Islet precursor cell (in vitro differentiated cells): ENCODE results near the gene PARVA.
A peak's percentile ranks its signal among the peaks of the same experiment; 100 is the strongest.

Source experiments
- DNase-seq: peaks from one replicate; pipeline ENCODE4 v3.0.0-alpha.2; 2018

PARVA gene

GRCh38 chr11:12460466-12460865 lies 83.1 kb downstream of the PARVA start:
- no peak for DNase-seq

- DNase-seq: no peak
These were observed 84.1 kb downstream of the PARVA start for GRCh38 chr11:12461516-12461915.

- no peak for DNase-seq
These were observed 86.9 kb downstream of the PARVA start for GRCh38 chr11:12464303-12464702.

GRCh38 chr11:12465332-12465731 lies 88.0 kb downstream of the PARVA start:
- DNase-seq: no peak

- DNase-seq: no peak
These were observed 90.2 kb downstream of the PARVA start for GRCh38 chr11:12467610-12468009.

- no peak for DNase-seq
These were observed 92.1 kb downstream of the PARVA start for GRCh38 chr11:12469451-12469850.

GRCh38 chr11:12470236-12470635 lies 92.9 kb downstream of the PARVA start:
- DNase-seq: no peak

GRCh38 chr11:12472401-12473005 lies 95.1 kb downstream of the PARVA start:
- DNase-seq: no peak

- no peak for DNase-seq
These were observed 96.0 kb downstream of the PARVA start for GRCh38 chr11:12473381-12473780.

GRCh38 chr11:12474871-12475270 lies 97.5 kb downstream of the PARVA start:
- no peak for DNase-seq

- DNase-seq: no peak
These were observed 101.4 kb downstream of the PARVA start for GRCh38 chr11:12478743-12479142.

GRCh38 chr11:12480401-12480800 lies 103.0 kb downstream of the PARVA start:
- no peak for DNase-seq

- DNase-seq: no peak
These were observed 105.5 kb downstream of the PARVA start for GRCh38 chr11:12482839-12483238.

- no peak for DNase-seq
These were observed 106.2 kb downstream of the PARVA start for GRCh38 chr11:12483604-12484003.

GRCh38 chr11:12485328-12485727 lies 108.0 kb downstream of the PARVA start:
- no peak for DNase-seq

- no peak for DNase-seq
These were observed 111.9 kb downstream of the PARVA start for GRCh38 chr11:12489246-12489772.

- DNase-seq: no peak
These were observed 117.3 kb downstream of the PARVA start for GRCh38 chr11:12494699-12495098.

GRCh38 chr11:12496181-12497025 lies 119.0 kb downstream of the PARVA start:
- DNase-seq: peak; percentile 74

GRCh38 chr11:12497431-12497830 lies 120.1 kb downstream of the PARVA start:
- no peak for DNase-seq

- peak; percentile 68 for DNase-seq
These were observed 121.7 kb downstream of the PARVA start for GRCh38 chr11:12499071-12499470.

- DNase-seq: no peak
These were observed 124.7 kb downstream of the PARVA start for GRCh38 chr11:12502046-12502445.

GRCh38 chr11:12503039-12503484 lies 125.7 kb downstream of the PARVA start:
- peak; percentile 71 for DNase-seq

GRCh38 chr11:12503886-12504285 lies 126.5 kb downstream of the PARVA start:
- no peak for DNase-seq

GRCh38 chr11:12505183-12505582 lies 127.8 kb downstream of the PARVA start:
- DNase-seq: no peak
